Heart left ventricle (tissue), 13 donors: Measurements from ENCODE around the gene ATXN7L1.

ENCODE experiments used
- POLR2A ChIP-seq, 2 donors: fragments of 450-650 bp; IDR thresholded peaks; one replicate each; pipeline ENCODE4 v1.6.1; 2017; ENCODE audit warnings: antibody characterized with exemption in 2 of 2, mild to moderate bottlenecking in 2 of 2, moderate library complexity in 2 of 2
- TF ChIP-seq, protein P1 (sequence below), 12 donors: fragments of 200-600 bp; sonication (generic) in 4 of 12; IDR thresholded peaks; one replicate each; pipeline versions ENCODE4 v1.5.0 to v1.8.0; 2018 to 2022; ENCODE audit warnings: antibody characterized with exemption in 12 of 12, mild to moderate bottlenecking in 5 of 12
- donor health status: ischemic (EF 13 %, LVEDD 7.1; RV severe dilation, severe dysfunction).
- donor health status: DM: no; HTN: yes; CAD: no.
- donor health status: DM: no; HTN: no; CAD: no.
- donor health status: ischemic (EF 25% LVEDD 6.9; RV normal size, moderate dysfunction).
- donor health status: ischemic (EF 25% LVEDD 5.7; RV mildly dilated, moderate dysfunction).
- donor health status: ischemic (EF 35%, LVEDD 5.7; RV mildly dilated, moderate dysfunction).
- donor health status: nonischemic (EF 11% LVEDD 7.7; RV severe dilation, severe dysfunction).
- donor health status: DM: yes; HTN: yes; CAD: no.
- donor health status: PGD.
- donor health status: ischemic (EF 29% LVEDD 5.4; RV normal size, mild dysfunction).
- donor health status: nonischemic (EF 23%, LVEDD 6.1; RV moderate dilation, normal function).

DNA sequence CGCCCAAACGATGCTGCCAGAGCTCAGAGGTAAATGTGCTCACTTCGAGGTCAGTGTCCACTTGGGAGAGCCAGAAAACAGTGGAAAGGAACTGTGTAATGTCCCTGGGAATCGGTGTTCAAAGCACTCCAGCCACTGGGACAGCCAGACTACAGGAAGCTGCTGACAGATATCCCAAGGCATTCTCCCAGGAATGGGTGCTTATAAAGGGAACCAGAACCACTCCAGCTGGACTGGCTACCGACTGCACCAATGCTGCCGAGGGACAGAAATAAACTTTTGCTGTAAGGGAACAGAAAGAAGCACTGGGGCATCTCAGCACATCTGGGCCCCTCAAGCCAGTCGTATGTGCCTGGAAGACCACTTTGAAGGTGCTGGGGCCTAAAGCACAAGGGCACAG is 76.7 kb downstream of the ATXN7L1 start:
- TF ChIP-seq, protein P1, sequence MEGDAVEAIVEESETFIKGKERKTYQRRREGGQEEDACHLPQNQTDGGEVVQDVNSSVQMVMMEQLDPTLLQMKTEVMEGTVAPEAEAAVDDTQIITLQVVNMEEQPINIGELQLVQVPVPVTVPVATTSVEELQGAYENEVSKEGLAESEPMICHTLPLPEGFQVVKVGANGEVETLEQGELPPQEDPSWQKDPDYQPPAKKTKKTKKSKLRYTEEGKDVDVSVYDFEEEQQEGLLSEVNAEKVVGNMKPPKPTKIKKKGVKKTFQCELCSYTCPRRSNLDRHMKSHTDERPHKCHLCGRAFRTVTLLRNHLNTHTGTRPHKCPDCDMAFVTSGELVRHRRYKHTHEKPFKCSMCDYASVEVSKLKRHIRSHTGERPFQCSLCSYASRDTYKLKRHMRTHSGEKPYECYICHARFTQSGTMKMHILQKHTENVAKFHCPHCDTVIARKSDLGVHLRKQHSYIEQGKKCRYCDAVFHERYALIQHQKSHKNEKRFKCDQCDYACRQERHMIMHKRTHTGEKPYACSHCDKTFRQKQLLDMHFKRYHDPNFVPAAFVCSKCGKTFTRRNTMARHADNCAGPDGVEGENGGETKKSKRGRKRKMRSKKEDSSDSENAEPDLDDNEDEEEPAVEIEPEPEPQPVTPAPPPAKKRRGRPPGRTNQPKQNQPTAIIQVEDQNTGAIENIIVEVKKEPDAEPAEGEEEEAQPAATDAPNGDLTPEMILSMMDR (IDR thresholded peaks at IDR 0.05): no peak
- TF ChIP-seq POLR2A (IDR thresholded peaks at IDR 0.05): no peak
